Central memory CD8-positive, alpha-beta T cell (primary cell): ENCODE measurements around the gene NEAT1.
"Not testable (repeated sequence)": the region's sequence is repeated elsewhere in the genome, so short reads cannot be mapped to it uniquely, and the experiment has no call there.

Experiments
- ATAC-seq: fragments of 150-1000 bp; cut with Tn5 transposase; replicated peaks from 2 replicates; pipeline ENCODE4 v1.10.0; 2022; ENCODE audit warnings: mild to moderate bottlenecking, moderate FRiP score, moderate number of reproducible peaks; ENCODE audit not compliant: poor library complexity, severe bottlenecking; ENCODE audit errors: extremely low read depth
- DNase-seq, 2 donors: peaks; one replicate each; pipeline ENCODE4 v3.0.0; 2021; ENCODE audit warnings: low spot score in 2 of 2
- H3K27ac Mint-ChIP-seq: one replicate; pipeline ENCODE4 v1.8.0; 2022; ENCODE audit warnings: low read depth, mild to moderate bottlenecking, moderate library complexity, mixed read lengths
- H3K27me3 Mint-ChIP-seq: one replicate; pipeline ENCODE4 v1.8.0; 2022; ENCODE audit warnings: mixed read lengths
- H3K36me3 Mint-ChIP-seq: one replicate; pipeline ENCODE4 v1.8.0; 2022; ENCODE audit warnings: mild to moderate bottlenecking, moderate library complexity, mixed read lengths; ENCODE audit not compliant: insufficient read depth
- H3K4me1 Mint-ChIP-seq: one replicate; pipeline ENCODE4 v1.8.0; 2022; ENCODE audit warnings: mixed read lengths
- H3K4me3 Mint-ChIP-seq: one replicate; pipeline ENCODE4 v1.8.0; 2022; ENCODE audit warnings: mild to moderate bottlenecking, moderate library complexity, mixed read lengths
- H3K9me3 Mint-ChIP-seq: one replicate; pipeline ENCODE4 v1.8.0; 2022; ENCODE audit warnings: mixed read lengths

The NEAT1 gene

DNA sequence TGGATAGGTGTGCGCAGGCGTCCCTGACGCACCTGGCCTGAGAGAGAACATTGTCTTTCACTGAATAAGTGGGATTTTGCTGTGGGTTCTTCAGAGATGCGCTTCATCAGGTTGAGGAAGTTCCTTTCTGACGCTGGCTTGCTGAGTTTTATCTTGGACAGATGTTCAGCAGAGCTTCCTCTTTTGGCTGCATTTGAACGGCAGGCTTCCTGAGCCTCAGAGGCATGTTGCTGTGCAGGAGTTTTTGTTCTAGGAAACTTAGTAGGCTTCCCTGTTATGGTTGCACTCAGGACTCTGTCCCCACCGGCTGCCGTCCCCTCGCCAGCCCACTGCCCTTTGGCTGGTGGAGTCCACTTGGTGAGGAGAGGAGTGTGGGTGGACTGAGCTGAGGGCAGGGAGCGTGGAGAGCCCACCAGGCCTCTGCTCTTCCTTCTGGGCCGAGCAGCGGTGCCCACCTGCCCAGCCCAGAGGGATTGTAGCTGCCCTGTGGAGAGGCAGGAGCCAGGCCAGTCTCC is 18.9 kb upstream of the NEAT1 start:
- Mint-ChIP-seq H3K4me1 (peaks cover under 1% of the 10 kb centered on the region), H3K36me3 (peaks cover 44% of the 10 kb centered on the region), H3K27me3 (no peaks in the 10 kb centered on the region), H3K4me3 (no peak overlapping the region), H3K27ac (no peak overlapping the region), H3K9me3 (no peaks in the 10 kb centered on the region)
- ATAC-seq (no peak), DNase-seq (no peak)

DNA sequence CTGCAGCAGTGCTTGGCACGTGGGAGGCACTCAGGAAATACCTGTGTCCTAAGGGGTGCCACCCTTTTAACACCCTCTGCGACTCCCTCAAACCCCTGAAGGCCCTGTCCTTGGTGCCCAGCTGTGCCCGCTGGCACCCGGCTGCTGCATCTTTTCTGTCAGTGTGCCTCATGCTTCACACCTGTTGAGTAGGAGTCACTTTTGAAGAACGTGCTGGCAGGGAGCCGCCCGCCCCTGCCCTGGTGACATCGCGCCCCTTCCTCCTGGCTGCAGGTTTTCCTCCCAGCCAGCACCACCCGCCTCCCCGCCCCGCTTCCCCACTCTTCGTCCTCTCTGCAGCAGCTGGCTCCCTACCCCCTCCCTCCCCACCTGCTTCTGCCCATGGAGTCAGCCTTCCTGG is 18.4 kb upstream of the NEAT1 start:
- peaks cover 49% of the 10 kb centered on the region for H3K36me3 Mint-ChIP-seq
- no peak overlapping the region for H3K27ac Mint-ChIP-seq
- H3K4me3 Mint-ChIP-seq, result no peak overlapping the region
- ATAC-seq, result no peak
- H3K27me3 Mint-ChIP-seq, result no peaks in the 10 kb centered on the region
- DNase-seq, result no peak
- no peaks in the 10 kb centered on the region for H3K9me3 Mint-ChIP-seq
- no peaks in the 10 kb centered on the region for H3K4me1 Mint-ChIP-seq

DNA sequence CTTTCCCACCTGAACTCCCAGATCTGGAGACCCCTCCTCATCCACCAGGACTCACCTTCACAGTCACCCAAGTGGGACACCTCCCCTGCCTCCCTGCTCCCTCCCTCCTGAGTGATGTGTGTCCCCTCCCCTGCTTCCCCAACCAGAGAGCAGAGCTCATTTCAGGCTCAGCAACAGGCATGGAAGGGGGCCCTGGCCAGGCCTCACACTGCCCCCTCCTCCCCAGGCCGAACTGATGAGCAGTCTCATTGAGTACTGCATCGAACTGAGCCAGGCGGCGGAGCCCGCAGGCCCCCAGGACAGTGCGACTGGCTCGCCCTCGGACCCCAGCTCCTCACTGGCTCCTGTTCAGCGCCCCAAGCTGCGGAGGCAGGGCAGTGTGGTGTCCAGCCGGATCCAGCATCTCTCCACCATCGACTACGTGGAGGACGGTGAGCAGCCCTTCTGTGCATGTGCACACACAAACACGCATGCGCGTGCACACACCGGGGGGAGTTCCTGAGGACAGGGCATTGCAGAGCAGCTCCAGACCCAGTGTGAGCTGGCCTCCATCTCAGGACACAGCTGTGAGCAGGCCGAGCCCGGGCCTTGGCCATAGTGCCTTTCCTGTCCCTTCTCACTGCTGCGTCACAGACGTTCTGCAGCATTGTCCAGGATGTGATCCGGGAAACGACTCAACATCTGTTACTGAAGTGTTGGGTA is 17.8 kb upstream of the NEAT1 start:
- Mint-ChIP-seq H3K27ac (no peak overlapping the region), H3K4me3 (no peak overlapping the region), H3K4me1 (no peaks in the 10 kb centered on the region), H3K36me3 (peaks cover 50% of the 10 kb centered on the region), H3K27me3 (no peaks in the 10 kb centered on the region), H3K9me3 (no peaks in the 10 kb centered on the region)
- ATAC-seq (no peak), DNase-seq (no peak)

DNA sequence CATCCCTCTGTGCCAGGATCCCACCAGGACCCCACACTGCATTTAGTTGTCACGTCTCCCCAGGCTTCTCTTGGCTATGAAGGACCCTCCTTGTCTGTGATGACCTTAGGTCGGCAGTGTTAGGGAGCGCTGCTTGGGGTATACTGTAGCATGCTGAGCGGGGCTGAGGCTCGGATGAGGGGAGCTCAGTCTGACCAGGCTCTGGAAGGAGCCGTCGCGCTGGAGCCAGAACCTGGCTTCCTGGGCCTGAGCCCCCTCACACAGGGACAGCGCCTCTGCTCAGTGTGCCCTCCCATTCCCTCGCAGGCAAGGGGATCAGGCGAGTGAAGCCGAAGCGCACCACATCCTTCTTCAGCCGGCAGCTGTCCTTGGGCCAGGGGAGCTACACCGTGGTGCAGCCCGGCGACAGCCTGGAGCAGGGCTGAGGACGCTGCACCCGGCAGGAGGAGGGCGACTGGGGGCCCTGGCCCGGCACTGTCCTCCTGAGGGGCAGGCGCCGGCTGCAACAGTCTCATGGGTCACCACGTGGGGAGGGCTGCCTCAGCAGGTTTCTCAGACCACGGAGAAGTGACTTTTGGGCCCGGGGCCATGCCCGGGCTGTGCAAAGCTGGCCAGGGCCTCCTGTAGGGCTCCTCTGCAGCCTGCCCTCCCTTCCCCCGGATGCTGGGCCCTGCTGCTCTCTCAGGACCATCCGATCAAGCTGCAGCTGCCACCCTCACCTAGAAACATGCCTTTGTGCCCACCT is 11.5 kb upstream of the NEAT1 start:
- no peak for DNase-seq
- H3K36me3 Mint-ChIP-seq, result peaks cover 40% of the 10 kb centered on the region
- no peak for ATAC-seq
- no peak overlapping the region for H3K4me3 Mint-ChIP-seq
- no peaks in the 10 kb centered on the region for H3K27me3 Mint-ChIP-seq
- no peaks in the 10 kb centered on the region for H3K9me3 Mint-ChIP-seq
- H3K27ac Mint-ChIP-seq, result no peak overlapping the region
- peaks cover 7% of the 10 kb centered on the region for H3K4me1 Mint-ChIP-seq

DNA sequence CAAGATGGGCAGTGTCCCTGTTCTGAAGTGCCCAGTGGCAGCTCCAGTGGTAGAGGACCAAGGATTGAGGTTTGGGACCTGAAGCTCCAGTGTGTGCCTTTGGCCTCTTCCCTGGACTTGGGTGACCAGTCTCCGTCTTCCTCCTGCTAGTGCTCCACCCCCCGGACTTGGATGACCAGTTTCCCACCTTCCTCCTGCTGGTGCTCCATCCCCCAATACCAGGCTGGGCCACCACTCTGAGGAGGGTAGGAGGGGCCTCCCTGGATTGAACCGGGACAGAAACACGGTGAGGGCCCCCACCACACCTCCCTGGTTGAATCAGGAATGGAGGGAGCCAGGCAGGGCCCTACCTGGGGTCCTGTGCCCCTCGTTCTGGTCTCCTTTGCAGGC is 10.9 kb upstream of the NEAT1 start:
- no peaks in the 10 kb centered on the region for H3K27me3 Mint-ChIP-seq
- peaks cover 37% of the 10 kb centered on the region for H3K36me3 Mint-ChIP-seq
- H3K4me1 Mint-ChIP-seq, result peaks cover 12% of the 10 kb centered on the region
- no peaks in the 10 kb centered on the region for H3K9me3 Mint-ChIP-seq
- ATAC-seq, result no peak
- H3K27ac Mint-ChIP-seq, result no peak overlapping the region
- DNase-seq, result no peak
- no peak overlapping the region for H3K4me3 Mint-ChIP-seq

DNA sequence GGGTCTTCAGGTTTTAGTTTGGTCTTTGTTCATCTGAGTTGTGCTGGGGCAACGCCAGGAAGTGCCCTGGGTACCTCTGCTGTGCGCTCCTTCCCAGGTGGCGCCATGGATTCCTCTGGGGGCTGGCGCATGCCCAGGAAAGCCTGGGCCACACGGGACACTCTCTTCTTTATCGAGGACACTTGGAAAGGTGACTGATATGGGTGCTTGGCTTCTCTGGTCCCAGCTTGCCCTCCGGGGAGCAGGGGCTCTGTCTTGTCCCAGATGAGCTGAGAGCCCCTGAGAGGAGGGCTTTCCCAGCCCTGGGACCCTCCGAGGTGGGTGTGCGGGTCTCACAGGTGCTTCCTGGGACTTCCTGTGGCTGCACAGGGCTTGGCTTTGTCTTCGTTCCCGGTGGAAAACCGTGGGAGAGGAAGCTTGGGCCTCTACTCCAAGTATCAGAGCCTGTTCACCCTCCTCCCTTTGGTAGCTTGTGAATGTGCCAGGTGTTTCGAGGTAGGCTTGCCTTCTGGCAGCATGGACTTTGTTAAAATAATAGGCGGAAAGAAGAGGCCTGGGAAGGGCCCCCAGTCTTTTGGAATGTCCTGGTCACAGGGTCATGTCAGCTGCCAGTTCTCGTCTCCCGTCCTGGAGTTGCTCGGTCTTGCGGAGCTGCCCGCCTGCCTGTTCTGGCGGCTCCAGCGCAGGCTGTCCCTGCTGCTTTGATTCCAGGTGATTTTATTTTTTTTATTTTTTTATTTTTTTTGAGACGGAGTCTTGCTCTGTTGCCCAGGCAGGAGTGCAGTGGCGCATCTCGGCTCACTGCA is 10.1 kb upstream of the NEAT1 start:
- DNase-seq (no peak), ATAC-seq (no peak)
- no peak overlapping the region for H3K27ac Mint-ChIP-seq
- H3K4me1 Mint-ChIP-seq, result peaks cover 20% of the 10 kb centered on the region
- H3K9me3 Mint-ChIP-seq, result no peaks in the 10 kb centered on the region
- no peak overlapping the region for H3K4me3 Mint-ChIP-seq
- H3K36me3 Mint-ChIP-seq, result peaks cover 31% of the 10 kb centered on the region
- no peaks in the 10 kb centered on the region for H3K27me3 Mint-ChIP-seq

DNA sequence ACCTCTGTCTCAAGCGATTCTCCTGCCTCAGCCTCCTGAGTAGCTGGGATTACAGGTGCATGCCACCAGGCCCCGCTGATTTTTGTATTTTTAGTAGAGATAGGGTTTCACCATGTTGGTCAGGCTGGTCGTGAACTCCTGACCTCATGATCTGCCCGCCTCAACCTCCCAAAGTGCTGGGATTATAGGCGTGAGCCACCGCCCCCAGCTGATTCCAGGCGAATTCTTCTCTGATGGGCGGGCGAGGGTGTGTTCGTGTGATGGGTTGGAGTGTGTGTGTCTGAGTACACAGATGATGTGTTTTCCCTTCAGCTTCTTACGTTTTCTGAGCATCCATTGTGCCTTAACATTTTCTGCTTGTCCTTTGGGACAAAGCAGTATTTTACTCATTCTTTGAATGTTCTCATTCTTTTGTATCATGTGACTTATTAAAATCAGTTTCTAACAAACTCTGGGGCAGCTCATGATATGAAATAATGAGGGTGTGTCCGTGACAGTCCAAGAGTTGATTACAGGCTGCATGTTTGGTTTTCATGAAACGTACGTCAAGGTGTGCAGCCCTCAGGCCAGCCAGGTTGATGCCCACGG is 9.4 kb upstream of the NEAT1 start:
- not testable (repeated sequence) for H3K27ac Mint-ChIP-seq, H3K4me3 Mint-ChIP-seq, DNase-seq, ATAC-seq, H3K9me3 Mint-ChIP-seq, H3K27me3 Mint-ChIP-seq
- peaks cover 30% of the 10 kb centered on the region for H3K36me3 Mint-ChIP-seq
- peaks cover 26% of the 10 kb centered on the region for H3K4me1 Mint-ChIP-seq

DNA sequence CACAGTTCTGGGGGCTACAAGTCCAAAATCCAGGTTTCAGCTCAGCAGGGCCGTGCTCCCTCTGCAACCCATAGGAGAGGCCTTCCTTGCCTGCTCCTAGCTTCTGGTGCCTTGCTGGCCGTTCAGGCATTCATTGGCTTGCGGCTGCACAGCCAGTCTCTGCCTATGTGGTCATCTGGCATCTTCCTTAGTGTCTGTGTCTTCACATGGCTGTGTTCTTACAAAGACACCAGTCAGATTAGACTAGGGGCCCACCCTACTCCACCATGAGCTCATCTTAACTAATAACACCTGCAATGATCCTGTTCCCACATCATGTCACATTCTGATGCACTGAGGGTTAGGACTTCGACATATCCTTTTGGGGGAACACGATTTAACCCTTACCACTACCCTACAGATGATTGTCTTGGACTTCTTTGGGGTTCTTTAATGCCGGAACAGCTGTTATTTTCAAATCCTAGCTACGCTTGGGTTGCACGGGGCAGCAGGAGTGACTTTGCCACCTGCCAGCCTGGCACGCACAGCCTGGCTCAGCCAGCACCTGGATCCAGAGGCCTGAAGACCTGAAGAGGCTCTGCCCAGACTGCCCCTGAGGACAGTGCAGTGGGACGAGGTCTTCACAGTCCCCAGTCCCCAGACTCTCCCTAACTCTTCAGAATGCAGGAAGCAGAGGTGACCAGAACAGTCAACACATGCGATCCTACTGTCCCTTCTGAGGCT is 7.7 kb upstream of the NEAT1 start:
- H3K4me3 Mint-ChIP-seq, result peak overlapping the region; percentile 100
- no peak for DNase-seq
- H3K27ac Mint-ChIP-seq, result no peak overlapping the region
- H3K36me3 Mint-ChIP-seq, result peaks cover 20% of the 10 kb centered on the region
- no peak for ATAC-seq
- H3K9me3 Mint-ChIP-seq, result no peaks in the 10 kb centered on the region
- no peaks in the 10 kb centered on the region for H3K27me3 Mint-ChIP-seq
- H3K4me1 Mint-ChIP-seq, result peaks cover 43% of the 10 kb centered on the region

DNA sequence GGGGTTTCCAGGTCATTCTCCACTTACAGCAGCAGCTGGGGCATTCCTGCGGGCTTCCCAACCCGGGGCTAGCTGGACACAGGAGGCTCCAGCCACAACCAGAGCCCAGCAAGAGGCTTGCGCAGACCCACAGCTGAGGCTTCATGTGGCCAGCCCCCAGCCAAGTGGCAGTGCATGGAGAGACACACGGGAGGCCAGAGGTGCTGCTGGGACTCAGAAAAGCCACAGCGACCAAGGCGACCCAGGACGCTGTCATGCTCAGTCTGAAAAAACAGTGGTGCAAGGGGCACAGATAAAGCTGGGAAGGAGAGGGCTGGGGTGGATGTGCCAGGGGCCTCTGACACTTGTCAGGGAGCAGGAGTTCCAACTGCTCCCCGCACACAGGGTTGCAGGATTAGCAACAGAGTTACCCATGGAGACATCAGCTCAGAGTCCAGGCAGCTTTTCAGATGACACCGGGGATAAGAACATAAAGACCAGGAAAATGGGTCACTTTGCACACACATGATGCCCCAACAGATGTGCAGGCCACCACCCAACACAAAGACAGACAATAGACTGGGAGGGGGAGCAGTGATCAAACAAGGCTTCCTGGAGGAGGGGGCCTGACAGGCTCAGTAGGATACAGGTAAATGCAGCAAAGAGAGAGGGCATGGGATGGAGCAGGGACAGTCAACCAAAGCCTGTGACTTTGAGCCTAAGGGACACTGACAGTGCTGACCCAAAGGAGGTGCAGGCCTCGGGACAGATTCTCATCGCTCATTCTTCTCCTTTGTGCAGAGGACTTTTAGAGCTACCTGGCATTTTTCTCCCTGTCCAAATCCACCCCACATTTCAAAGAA is 6.9 kb upstream of the NEAT1 start:
- H3K36me3 Mint-ChIP-seq, result peaks cover 15% of the 10 kb centered on the region
- no peaks in the 10 kb centered on the region for H3K9me3 Mint-ChIP-seq
- no peak overlapping the region for H3K27ac Mint-ChIP-seq
- H3K27me3 Mint-ChIP-seq, result no peaks in the 10 kb centered on the region
- ATAC-seq (no peak), DNase-seq (no peak)
- H3K4me1 Mint-ChIP-seq, result peaks cover 51% of the 10 kb centered on the region
- peak overlapping the region; percentile 100 for H3K4me3 Mint-ChIP-seq

DNA sequence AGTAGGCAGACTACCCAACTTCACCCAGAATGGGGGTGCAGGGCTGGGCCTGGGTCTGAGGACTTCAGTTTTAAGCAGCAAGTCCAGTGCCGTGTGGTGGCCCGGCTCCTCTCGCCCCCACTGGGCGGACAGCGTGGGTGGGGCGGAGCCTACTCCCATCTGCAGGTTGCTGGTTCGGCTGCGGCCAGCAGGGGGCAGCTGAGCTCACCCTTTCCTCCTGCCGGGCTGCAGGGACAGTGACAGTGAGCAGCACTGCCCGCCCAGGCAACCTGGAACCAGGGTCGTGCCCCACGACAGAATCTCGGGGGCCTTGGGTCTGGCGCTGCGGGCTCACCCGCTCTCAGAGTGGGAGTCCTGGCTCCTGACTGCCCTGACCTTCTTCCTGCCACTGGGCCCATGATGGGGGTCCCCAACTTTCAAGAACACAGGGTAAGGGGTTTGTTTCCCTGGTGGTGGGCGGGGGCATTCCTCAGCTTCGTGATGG is 6.2 kb upstream of the NEAT1 start:
- Mint-ChIP-seq H3K4me3 (peak overlapping the region; percentile 100), H3K27ac (peak overlapping the region; percentile 100), H3K4me1 (peaks cover 58% of the 10 kb centered on the region), H3K36me3 (peaks cover 18% of the 10 kb centered on the region), H3K9me3 (no peaks in the 10 kb centered on the region), H3K27me3 (no peaks in the 10 kb centered on the region)
- DNase-seq, result peak; percentile 87 to 94
- ATAC-seq, result peak; percentile 42
